H9 (cell line): ENCODE results near the gene RUNX1. TPM values are rescaled to one million over a fixed set of nuclear protein-coding genes. Genes with fewer than 3 reads are reported as not detected.

ENCODE experiments used
- DNase-seq: peaks from one replicate; pipeline ENCODE4 v3.0.0-alpha.2; 2017
- H2AFZ ChIP-seq: one replicate; pipeline ENCODE4 v1.6.1; 2013; ENCODE audit warnings: mild to moderate bottlenecking, low read length, control low read depth, moderate library complexity
- H2AK5ac ChIP-seq: 2 replicates; pipeline ENCODE4 v1.6.1; 2013; ENCODE audit warnings: low read length, control low read depth, mixed read lengths; ENCODE audit not compliant: insufficient read length
- H2BK120ac ChIP-seq: one replicate; pipeline ENCODE4 v1.6.1; 2013; ENCODE audit warnings: low read depth, mild to moderate bottlenecking, low read length, control low read depth, inconsistent platforms; ENCODE audit not compliant: poor library complexity, severe bottlenecking
- H2BK12ac ChIP-seq: 2 replicates; pipeline ENCODE4 v1.6.1; 2013; ENCODE audit warnings: low read length, control low read depth, mixed read lengths, low read depth; ENCODE audit not compliant: insufficient read length
- H2BK15ac ChIP-seq: 2 replicates; pipeline ENCODE4 v1.6.1; 2013; ENCODE audit warnings: low read depth, low read length, control low read depth
- H2BK20ac ChIP-seq: one replicate; pipeline ENCODE4 v1.6.1; 2013; ENCODE audit warnings: low read depth, mild to moderate bottlenecking, low read length, control low read depth, inconsistent platforms; ENCODE audit not compliant: poor library complexity, severe bottlenecking
- H2BK5ac ChIP-seq: 2 replicates; pipeline ENCODE4 v1.6.1; 2013; ENCODE audit warnings: low read length, control low read depth, mixed read lengths; ENCODE audit not compliant: insufficient read length
- H3K14ac ChIP-seq: 2 replicates; pipeline ENCODE4 v1.6.1; 2013; ENCODE audit warnings: low read length, control low read depth; ENCODE audit not compliant: insufficient read depth
- H3K18ac ChIP-seq: 2 replicates; pipeline ENCODE4 v1.6.1; 2013; ENCODE audit warnings: low read depth, mild to moderate bottlenecking, mixed read lengths, low read length, control low read depth; ENCODE audit not compliant: insufficient read length
- H3K23ac ChIP-seq: 2 replicates; pipeline ENCODE4 v1.6.1; 2013; ENCODE audit warnings: low read length, control low read depth, mixed read lengths, low read depth; ENCODE audit not compliant: insufficient read length
- H3K23me2 ChIP-seq: 2 replicates; pipeline ENCODE4 v1.6.1; 2013; ENCODE audit warnings: low read depth, mild to moderate bottlenecking, mixed read lengths, low read length, control low read depth; ENCODE audit not compliant: insufficient read length, poor library complexity, severe bottlenecking
- H3K27ac ChIP-seq: 2 replicates; pipeline ENCODE4 v1.5.1; 2013; ENCODE audit warnings: low read length, control low read depth, mixed read lengths, low read depth; ENCODE audit not compliant: insufficient read length
- H3K27me3 ChIP-seq: 2 replicates; pipeline ENCODE4 v1.6.1; 2013; ENCODE audit warnings: low read length, control low read depth, inconsistent platforms; ENCODE audit not compliant: insufficient read depth
- H3K4ac ChIP-seq: 2 replicates; pipeline ENCODE4 v1.6.1; 2013; ENCODE audit warnings: low read depth, mild to moderate bottlenecking, control low read depth, inconsistent platforms, low read length, moderate library complexity
- H3K4me1 ChIP-seq: 2 replicates; pipeline ENCODE4 v1.6.1; 2013; ENCODE audit warnings: low read length, control low read depth, inconsistent platforms; ENCODE audit not compliant: insufficient read depth
- H3K4me2 ChIP-seq: 2 replicates; pipeline ENCODE4 v1.6.1; 2013; ENCODE audit warnings: low read length, control low read depth, mixed read lengths; ENCODE audit not compliant: insufficient read length, insufficient read depth
- H3K56ac ChIP-seq: 2 replicates; pipeline ENCODE4 v1.6.1; 2013; ENCODE audit warnings: low read depth, mild to moderate bottlenecking, mixed read lengths, low read length, control low read depth; ENCODE audit not compliant: insufficient read length
- H3K79me1 ChIP-seq: 2 replicates; pipeline ENCODE4 v1.6.1; 2013; ENCODE audit warnings: low read depth, mild to moderate bottlenecking, moderate library complexity, low read length, control low read depth, inconsistent platforms; ENCODE audit not compliant: insufficient read depth, poor library complexity, severe bottlenecking
- H3K79me2 ChIP-seq: 2 replicates; pipeline ENCODE4 v1.6.1; 2013; ENCODE audit warnings: low read length, control low read depth, inconsistent platforms; ENCODE audit not compliant: insufficient read depth
- H3K9ac ChIP-seq: 2 replicates; pipeline ENCODE4 v1.6.1; 2013; ENCODE audit warnings: low read length, control low read depth, mixed read lengths; ENCODE audit not compliant: insufficient read length; ENCODE audit errors: extremely low read depth
- H3K9me3 ChIP-seq: one replicate; pipeline ENCODE4 v1.6.1; 2013; ENCODE audit warnings: low read depth, low read length, inconsistent platforms; ENCODE audit not compliant: control insufficient read depth
- H3T11ph ChIP-seq: one replicate; pipeline ENCODE4 v1.6.1; 2013; ENCODE audit warnings: mild to moderate bottlenecking, low read length, control low read depth, inconsistent platforms
- H4K20me1 ChIP-seq: one replicate; pipeline ENCODE4 v1.6.1; 2013; ENCODE audit not compliant: control insufficient read depth, insufficient read length, insufficient read depth
- H4K5ac ChIP-seq: 2 replicates; pipeline ENCODE4 v1.6.1; 2013; ENCODE audit warnings: low read depth, mild to moderate bottlenecking, mixed read lengths, low read length, control low read depth; ENCODE audit not compliant: insufficient read length
- H4K8ac ChIP-seq: replicated peaks from 2 replicates; pipeline ENCODE4 v1.6.1; 2013; ENCODE audit warnings: low read length, control low read depth, mixed read lengths, low read depth; ENCODE audit not compliant: insufficient read length
- H4K91ac ChIP-seq: 2 replicates; pipeline ENCODE4 v1.6.1; 2013; ENCODE audit warnings: low read depth, mild to moderate bottlenecking, moderate library complexity, mixed read lengths, low read length, control low read depth; ENCODE audit not compliant: insufficient read length
- H3K27ac Mint-ChIP-seq, 3 experiments: 2 replicates in 2 of 3; 3 replicates in 1 of 3; pipeline ENCODE4 v1.8.0; 2020 to 2021; ENCODE audit warnings: mixed read lengths in 3 of 3, mild to moderate bottlenecking in 1 of 3, moderate library complexity in 1 of 3
- H3K27me3 Mint-ChIP-seq: 2 replicates; pipeline ENCODE4 v1.8.0; 2021; ENCODE audit warnings: low read depth, mild to moderate bottlenecking, moderate library complexity, mixed read lengths
- H3K36me3 Mint-ChIP-seq, 3 experiments: 2 replicates in 2 of 3; 3 replicates in 1 of 3; pipeline ENCODE4 v1.8.0; 2020 to 2021; ENCODE audit warnings: low read depth in 3 of 3, mixed read lengths in 3 of 3; ENCODE audit not compliant: insufficient read depth in 1 of 3
- H3K4me1 Mint-ChIP-seq, 2 experiments: 2 replicates each; pipeline ENCODE4 v1.8.0; 2020; ENCODE audit warnings: mixed read lengths in 2 of 2
- H3K4me3 Mint-ChIP-seq, 2 experiments: 2 replicates in 1 of 2; 3 replicates in 1 of 2; pipeline ENCODE4 v1.8.0; 2020 to 2021; ENCODE audit warnings: mild to moderate bottlenecking in 2 of 2, mixed read lengths in 2 of 2, moderate library complexity in 1 of 2
- H3K9me3 Mint-ChIP-seq, 2 experiments: 2 replicates in 1 of 2; 3 replicates in 1 of 2; pipeline ENCODE4 v1.8.0; 2020; ENCODE audit warnings: mild to moderate bottlenecking in 2 of 2, mixed read lengths in 2 of 2, moderate library complexity in 1 of 2
- WGBS: extraction: QIAGEN DNeasy Blood & Tissue Kit; methylation state at CpG from one replicate; pipeline ENCODE4 v1.1.7; 2013; ENCODE audit warnings: missing lambda C conversion rate, low lambda C conversion rate, mixed read lengths; ENCODE audit not compliant: insufficient read length; ENCODE audit errors: extremely low coverage; 5-methylcytosine and 5-hydroxymethylcytosine counted together
- total RNA-seq: library from RNA; stranded (reverse); gene quantifications from 2 replicates; pipeline ENCODE4 v1.2.1, GENCODE V29; 2021
- TF ChIP-seq, protein P1 (sequence below): fragments of 200-600 bp; sonication (generic); conservative IDR thresholded peaks from 3 replicates; pipeline ENCODE4 v1.8.0; 2021; ENCODE audit warnings: antibody characterized with exemption, mild to moderate bottlenecking

The RUNX1 gene
- total RNA-seq, 1 experiment from 2014 or later = 0.72 TPM

DNA sequence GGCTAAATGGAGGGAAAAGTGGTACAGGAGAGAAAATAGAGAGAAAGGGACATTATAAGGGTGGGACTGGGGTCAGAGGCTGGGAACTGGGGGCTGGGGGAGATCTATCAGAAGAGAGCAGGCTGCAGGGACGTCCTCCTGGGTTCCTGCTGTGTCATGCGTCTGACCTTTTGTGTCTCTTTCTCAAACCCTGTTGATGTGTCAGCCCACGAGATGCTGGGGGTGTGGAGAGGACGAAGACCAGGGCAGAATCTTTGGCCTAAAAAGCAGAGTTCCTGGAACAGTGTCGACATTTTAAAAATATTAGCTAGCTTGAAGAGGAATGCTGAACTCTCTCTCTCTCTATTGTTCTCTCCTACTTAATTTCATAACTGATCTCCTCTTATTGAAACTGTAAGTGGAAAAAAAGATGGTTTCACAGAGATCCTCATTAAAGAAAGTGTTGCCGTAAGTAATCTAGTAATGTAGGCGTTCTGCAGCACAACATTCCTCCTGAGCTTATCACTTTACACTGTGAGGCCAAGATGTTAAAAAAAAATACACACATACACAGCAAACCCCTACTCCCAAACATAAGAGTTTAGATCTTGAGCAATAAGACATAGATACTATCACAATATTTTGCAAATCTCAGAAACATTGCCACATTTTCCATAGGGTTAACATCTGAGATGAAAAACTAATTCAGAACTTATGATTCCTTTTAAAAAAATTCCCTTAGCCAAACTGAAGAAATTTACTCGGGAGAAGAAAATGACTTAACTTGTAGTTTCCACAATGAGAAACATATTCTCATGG is 52.6 kb downstream of the RUNX1 start:
- Histone ChIP-seq H3K27me3 (no peaks in the 10 kb centered on the region), H3K56ac (no peak overlapping the region), H3K4me2 (no peak overlapping the region), H4K91ac (no peak overlapping the region), H2BK120ac (no peak overlapping the region), H3K79me2 (no peaks in the 10 kb centered on the region), H2AFZ (no peak overlapping the region), H3K9me3 (no peaks in the 10 kb centered on the region), H3K14ac (no peak overlapping the region), H2BK20ac (no peak overlapping the region), H2BK5ac (no peak overlapping the region), H2BK15ac (no peak overlapping the region), H3K27ac (no peak overlapping the region), H3T11ph (no peak overlapping the region), H3K4me1 (no peaks in the 10 kb centered on the region), H4K8ac (no peak overlapping the region), H3K4ac (no peak overlapping the region), H3K23me2 (no peaks in the 10 kb centered on the region), H3K9ac (no peak overlapping the region), H2AK5ac (no peak overlapping the region), H4K5ac (no peak overlapping the region), H3K79me1 (no peaks in the 10 kb centered on the region), H3K18ac (no peak overlapping the region), H3K23ac (no peak overlapping the region), H4K20me1 (no peaks in the 10 kb centered on the region), H2BK12ac (no peak overlapping the region)
- H3K4me3 Mint-ChIP-seq = no peak overlapping the region
- peaks cover 5 to 8% of the 10 kb centered on the region in 2 experiments for H3K4me1 Mint-ChIP-seq
- H3K36me3 Mint-ChIP-seq = peaks cover 0 to 3% (median 0%) of the 10 kb centered on the region in 3 experiments; a peak in 1 of 7 replicates
- peaks cover 6% of the 10 kb centered on the region; the same call in 1 of the 2 replicates for H3K27me3 Mint-ChIP-seq
- DNase-seq = no peak
- H3K27ac Mint-ChIP-seq = peak overlapping the region in 1 of 3 experiments; percentile 16; a peak in 1 of 7 replicates
- TF ChIP-seq, protein P1, sequence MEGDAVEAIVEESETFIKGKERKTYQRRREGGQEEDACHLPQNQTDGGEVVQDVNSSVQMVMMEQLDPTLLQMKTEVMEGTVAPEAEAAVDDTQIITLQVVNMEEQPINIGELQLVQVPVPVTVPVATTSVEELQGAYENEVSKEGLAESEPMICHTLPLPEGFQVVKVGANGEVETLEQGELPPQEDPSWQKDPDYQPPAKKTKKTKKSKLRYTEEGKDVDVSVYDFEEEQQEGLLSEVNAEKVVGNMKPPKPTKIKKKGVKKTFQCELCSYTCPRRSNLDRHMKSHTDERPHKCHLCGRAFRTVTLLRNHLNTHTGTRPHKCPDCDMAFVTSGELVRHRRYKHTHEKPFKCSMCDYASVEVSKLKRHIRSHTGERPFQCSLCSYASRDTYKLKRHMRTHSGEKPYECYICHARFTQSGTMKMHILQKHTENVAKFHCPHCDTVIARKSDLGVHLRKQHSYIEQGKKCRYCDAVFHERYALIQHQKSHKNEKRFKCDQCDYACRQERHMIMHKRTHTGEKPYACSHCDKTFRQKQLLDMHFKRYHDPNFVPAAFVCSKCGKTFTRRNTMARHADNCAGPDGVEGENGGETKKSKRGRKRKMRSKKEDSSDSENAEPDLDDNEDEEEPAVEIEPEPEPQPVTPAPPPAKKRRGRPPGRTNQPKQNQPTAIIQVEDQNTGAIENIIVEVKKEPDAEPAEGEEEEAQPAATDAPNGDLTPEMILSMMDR = no peak
- WGBS = no CpG with 5 or more reads among the region's 8 CpGs
- peaks cover 0 to 2% of the 10 kb centered on the region in 2 experiments; a peak in 1 of 5 replicates for H3K9me3 Mint-ChIP-seq
